HT1080 (cell line): Measurements from ENCODE around the gene BRD7. TPM values are rescaled to one million over a fixed set of nuclear protein-coding genes. Genes with fewer than 3 reads are reported as not detected.
"Not testable (repeated sequence)": the region's sequence is repeated elsewhere in the genome, so short reads cannot be mapped to it uniquely, and the experiment has no call there.

Source experiments
- DNase-seq: peaks from one replicate; pipeline ENCODE4 v3.0.0-alpha.2; 2015; ENCODE audit warnings: low read depth
- total RNA-seq: library from RNA; depleted of rRNA; stranded (reverse); fragments of >200 nt; shearing (Covaris generic); gene quantifications from 2 replicates; pipeline ENCODE4 v1.2.3, GENCODE V29; 2014

The BRD7 gene
- total RNA-seq, 1 experiment from 2014 or later, result 78.6 TPM

GRCh38 chr16:50360033-50360778 is 8.6 kb downstream of the BRD7 start:
- DNase-seq, result no peak

GRCh38 chr16:50359626-50360025 is 9.2 kb downstream of the BRD7 start:
- no peak for DNase-seq

DNA sequence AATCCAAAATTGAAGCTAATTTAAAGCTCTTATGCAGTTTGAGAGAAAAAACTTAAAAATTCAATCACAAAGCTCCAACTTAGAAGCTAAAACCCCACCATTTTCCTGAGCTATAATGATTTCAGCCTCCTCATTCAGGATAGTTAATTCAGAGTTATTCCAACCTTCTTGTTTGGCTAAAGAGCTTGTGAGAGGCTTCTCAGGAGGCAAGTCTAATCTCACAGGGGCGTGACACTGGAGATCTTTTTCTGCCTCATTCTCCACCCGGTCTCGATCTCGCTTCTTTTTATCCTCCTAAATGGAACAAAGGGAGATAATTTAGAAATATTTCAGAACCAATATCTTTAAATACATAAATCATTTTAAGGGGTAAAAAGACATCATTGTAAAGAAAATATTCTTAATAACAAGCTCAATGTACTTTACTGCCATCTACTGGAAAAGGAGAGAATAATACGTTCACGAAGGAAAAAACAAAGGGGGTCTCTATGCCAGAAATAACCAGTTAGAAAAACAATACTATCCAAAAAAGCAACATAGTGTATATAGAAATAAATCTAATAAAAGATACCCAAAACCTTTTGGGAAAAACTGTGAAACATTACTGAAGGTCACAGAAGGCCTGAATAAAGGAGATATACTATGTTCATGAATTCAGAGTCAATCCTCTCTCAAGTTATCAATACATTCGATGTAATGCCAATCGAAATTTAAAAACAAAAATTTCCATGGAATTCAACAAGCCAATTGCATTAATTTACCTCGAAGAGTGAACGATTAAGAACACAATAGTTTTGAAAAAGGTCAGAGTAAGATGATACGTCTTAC is 13.9 kb downstream of the BRD7 start:
- no peak for DNase-seq

DNA sequence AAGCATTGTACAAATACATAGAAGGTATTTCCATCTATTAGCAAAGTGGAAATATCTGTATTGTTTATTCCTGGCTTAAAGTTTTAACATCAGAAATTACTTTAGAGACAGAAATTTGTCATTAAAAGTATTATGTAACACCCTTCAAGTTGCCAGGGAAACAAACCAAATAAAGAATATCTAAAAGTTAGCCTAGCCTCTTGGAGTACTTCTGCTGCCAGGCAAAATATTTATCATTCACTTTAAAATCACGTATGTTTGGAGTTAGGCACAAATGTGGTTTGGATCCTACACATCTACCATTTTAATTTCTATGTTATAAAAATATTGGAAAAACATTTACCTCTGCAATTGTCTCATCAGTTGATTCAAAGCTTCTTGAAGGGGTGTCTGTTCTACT is 14.7 kb downstream of the BRD7 start:
- DNase-seq, result no peak

DNA sequence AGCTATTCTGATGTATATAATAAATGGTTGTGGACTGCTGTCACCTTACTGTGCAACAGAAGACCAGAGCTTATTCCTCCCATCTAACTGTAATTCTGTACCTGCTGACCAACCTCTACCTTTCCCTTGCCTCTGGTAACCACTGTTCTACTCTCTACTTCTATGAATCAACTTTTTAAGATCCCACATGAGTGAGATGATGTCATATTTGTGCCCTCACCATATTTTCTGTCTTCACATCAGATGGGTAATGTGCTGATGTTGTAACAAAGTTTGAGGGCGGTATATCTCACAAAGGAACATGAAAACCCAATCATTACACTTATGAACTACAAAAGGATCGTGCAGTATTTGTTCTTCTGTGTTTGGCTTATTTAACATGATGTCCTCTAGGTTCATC is 16.8 kb downstream of the BRD7 start:
- DNase-seq, result no peak

DNA sequence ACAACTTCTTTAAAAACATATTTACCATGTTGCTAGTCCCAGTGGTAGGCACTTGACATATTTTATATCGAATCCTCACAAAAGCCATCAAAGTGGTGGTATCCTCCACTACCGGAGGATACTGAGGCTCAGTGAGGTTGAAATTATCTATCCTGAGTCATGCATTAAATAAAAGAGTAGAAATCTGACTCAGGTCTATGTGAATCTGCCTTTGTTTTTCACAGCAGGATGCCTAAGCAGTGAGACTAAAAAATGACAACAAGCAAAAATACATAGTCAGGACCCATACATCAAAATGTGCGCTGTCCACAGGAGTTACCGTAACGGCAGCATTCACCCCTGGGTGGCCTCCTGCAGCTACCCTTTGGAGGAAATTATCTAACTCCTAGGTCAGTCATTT is 17.7 kb downstream of the BRD7 start:
- DNase-seq, result peak; percentile 20

- not testable (repeated sequence) for DNase-seq
Observed at GRCh38 chr16:50345210-50345609, 23.6 kb downstream of the BRD7 start.

- not testable (repeated sequence) for DNase-seq
Observed at GRCh38 chr16:50343566-50343965, 25.2 kb downstream of the BRD7 start.

- DNase-seq, result no peak
Observed at GRCh38 chr16:50340578-50340977, 28.2 kb downstream of the BRD7 start.

GRCh38 chr16:50338371-50339231 is 30.2 kb downstream of the BRD7 start:
- DNase-seq, result peak; percentile 15

DNA sequence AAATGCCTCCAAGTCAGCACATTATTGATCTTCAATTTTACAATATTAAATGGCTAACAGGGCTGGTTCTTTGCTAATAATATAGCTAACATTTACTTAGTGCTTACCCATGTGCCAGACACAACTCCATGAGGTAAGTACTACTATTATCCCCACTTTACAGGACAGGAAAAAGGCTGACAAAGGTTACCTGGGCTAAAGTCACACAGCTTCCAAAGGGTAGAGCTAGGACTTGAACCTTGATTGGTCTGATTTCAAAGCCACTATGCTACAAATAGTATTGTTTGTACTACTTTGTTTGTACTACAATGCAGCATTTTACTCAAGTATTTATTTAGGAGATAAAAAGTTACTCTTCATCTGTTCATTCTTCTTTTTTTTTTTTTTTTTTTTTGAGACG is 31.9 kb downstream of the BRD7 start:
- no peak for DNase-seq

DNA sequence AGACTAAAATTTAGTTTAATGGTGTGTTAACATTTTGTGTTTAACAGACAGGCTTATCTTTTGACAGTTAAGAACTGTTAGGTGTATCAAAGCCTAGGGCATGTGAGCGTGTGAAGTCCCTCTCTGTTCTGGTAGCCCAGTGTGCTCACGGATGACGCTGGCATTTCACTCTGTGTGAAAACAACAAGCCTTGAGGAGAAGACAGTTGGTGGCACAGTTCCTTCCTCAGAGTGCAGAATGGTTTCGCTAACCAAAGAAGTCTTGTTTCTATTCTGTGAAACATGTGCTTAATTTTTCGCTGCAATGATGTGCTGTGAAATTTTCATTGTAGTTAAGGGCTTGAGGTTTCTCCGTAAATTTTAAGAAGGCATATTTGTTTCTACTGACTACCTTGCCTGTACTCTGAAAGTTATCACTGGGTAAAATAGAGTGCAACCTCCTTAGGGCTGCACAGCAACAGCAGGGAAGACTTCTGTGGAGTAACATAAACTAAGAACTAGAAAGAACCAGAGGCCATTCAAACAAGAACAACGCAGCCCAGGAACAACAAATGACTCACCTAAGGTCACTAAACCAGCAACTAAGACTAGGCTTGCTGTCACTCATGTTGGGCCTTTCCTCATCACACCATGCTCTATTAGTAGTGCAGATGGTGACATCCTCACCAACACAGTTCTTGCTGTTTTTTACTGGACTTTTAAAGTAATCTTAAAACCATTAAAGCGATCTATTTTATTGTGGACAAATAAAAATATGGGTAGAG is 33.4 kb downstream of the BRD7 start:
- DNase-seq, result no peak

DNA sequence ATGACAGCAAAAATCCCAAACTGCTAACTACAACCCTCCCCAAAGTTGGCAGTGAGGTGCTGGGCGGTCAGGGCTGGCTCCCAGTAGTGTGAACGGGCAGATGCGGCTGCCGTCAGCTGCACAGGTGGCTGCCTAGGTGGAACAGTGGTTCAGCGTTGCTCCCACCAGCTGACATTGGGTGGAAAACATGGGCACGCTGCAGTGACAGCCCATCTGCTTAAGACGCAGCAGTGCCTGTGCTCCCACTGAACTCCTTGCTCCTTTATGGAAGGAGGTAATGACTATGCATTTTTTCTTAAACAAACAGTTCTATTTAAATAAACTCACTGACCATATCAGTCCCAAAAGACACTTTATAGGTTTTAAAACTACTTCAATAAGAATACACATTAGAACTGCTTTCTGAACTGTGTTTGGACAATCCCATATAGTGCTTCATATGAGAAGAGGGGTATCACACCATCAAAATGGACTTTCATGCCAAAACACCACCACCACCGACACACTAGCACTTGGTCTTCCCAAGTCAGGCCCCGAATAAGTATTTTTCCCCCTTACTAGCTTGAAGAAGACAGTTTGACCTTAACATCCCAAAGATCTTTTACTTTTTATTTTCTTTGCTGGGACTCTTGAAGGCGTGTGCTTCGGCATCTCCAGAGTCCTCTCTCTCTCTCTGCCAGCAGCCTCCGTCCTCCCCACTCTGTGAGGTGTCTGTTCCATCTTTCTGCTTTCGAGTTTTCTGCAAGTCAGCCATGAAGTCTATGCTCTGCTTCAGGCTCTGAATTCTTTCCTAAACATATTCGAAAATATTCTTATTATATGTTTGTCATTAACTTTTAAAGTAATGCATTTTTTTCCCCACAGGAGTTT is 34.4 kb downstream of the BRD7 start:
- no peak for DNase-seq

DNA sequence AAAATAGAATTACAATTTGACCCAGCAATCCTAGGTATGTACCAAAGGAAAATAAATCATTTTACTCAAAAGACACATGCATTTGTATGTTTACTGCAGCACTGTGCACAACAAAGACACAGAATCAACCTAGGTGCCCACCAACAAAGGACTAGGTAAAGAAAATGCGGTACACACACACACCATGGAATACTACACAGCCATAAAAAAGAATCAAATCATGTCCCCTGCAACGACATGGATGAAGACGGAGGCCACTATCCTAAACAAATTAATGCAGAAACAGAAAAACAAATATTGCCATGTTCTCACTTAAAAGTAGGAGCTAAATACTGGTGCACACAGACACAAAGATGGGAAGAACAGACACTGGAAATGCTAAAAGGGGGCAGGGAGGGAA is 36.2 kb downstream of the BRD7 start:
- no peak for DNase-seq

DNA sequence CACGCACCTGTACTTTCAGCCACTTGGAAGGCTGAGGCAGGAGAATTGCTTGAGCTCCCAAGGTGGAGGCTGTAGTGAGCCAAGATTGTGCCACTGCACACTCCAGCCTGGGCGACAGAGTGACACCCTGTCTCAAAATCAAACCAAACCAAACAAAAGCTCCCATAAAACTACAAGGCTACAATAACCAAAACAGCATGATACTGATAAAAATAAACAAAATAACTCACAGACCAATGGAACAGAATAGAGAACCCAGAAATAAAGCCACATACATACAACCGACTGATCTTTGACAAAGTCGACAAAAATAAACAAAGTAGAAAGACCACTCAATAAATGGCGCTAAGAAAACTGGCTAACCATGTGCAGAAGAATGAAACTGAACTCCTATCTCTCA is 37.2 kb downstream of the BRD7 start:
- no peak for DNase-seq

DNA sequence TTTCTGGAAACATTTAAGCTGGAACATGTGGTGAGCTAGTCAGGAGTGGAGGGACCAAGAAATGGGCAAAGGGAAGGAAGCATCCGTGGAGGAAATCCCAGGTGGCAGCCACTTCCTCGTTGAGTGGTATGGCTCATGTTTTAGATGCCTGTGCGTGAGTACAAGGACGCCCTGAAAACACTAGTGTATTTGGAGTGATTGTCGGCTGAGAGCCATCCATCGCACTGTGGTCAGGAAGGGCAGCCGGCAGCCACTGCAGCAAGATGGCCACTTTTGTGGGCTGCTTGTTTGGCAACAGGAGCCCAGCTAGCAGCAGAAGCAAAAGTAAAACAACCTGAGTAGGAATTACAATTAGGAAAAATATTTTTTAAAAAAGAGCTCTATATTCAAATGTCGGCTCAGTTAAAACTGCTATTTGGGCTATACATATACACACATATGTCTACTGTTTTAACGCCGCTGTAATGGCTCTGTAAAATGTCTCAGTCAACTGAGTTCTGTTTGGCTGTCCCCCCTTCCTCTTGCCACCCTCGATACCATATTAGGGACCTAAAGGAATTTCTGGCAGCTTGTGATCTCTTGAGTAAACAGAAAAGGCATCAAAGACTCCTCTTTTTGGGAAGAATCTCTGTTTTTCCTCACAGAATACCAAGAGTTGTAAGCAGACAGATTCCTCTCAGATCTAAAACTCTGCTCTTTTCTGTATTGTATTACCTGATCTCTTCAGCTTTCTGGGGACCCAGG is 39.2 kb downstream of the BRD7 start:
- no peak for DNase-seq

DNA sequence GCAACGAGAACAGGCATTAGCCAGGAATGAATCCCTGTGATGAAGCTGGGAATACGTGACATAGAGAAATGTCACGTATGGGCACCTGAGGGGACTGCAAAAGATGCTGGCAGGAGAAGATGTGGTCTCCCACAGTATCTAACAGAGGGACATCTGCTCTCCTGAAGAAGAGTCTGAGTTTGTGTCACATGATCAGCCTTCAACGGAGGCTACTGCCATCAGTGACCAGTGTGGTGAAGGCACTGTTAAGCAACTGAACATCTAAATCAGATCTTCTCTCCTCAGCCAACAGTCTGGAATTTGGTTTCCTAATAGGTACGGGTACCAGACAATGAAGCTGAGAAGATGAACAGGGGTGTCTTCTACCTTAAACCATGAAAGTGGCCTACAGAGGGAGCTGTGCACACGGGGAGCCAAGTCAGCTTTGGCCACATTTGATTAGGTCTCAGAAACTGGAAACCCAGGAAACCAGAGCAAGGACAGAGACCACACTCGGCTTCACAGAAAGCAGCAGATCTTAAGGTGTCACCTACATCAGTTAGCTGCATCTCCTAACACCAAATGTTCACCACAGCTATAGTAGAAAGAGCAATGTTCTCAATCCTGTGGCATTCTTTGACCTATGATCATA is 41.8 kb downstream of the BRD7 start:
- no peak for DNase-seq

DNA sequence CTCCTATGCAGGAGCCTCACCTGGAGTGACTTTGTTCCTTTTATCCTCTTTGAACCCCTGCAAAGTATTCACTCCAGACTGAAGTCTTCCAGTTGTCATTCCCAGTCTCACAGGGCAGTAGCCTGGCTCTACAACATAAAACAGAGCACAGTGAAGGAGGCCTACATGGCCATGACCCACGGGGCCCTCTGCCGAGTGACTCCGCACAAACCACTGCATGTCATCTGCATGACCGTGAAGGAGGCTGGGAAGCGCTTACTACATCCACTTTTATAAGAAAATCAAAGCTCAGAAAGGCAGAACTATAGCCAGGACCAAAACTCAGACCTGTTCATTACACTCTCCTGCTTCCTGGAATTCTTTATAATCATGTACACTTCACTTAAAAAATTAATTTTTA is 42.5 kb downstream of the BRD7 start:
- no peak for DNase-seq

DNA sequence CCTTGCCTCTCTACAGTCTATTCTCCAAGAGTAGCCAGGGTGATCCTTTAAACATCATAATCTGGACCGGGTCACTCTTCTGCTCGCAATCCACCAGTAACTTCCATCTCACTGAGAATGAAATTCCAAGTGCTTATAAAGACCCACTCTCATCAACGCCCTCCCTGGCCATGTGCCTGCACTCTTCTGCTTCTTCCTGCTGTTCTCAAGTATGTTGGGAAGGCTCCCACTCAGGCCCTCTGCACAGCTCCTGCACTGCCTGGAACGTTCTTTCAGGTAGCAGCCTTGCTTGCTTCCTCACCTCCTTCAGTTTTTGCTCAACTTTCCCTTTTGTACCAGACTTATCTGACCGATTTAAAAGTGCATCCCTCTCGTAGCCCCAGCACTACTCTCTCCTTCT is 44.4 kb downstream of the BRD7 start:
- no peak for DNase-seq
